Measurements from ENCODE around the gene HAAO. TPM values are rescaled to one million over a fixed set of nuclear protein-coding genes. Genes with fewer than 3 reads are reported as not detected.

The HAAO gene
- total RNA-seq, 3 donors from 2014 or later, result 5.8 to 38.4 (median 9.8) TPM

DNA sequence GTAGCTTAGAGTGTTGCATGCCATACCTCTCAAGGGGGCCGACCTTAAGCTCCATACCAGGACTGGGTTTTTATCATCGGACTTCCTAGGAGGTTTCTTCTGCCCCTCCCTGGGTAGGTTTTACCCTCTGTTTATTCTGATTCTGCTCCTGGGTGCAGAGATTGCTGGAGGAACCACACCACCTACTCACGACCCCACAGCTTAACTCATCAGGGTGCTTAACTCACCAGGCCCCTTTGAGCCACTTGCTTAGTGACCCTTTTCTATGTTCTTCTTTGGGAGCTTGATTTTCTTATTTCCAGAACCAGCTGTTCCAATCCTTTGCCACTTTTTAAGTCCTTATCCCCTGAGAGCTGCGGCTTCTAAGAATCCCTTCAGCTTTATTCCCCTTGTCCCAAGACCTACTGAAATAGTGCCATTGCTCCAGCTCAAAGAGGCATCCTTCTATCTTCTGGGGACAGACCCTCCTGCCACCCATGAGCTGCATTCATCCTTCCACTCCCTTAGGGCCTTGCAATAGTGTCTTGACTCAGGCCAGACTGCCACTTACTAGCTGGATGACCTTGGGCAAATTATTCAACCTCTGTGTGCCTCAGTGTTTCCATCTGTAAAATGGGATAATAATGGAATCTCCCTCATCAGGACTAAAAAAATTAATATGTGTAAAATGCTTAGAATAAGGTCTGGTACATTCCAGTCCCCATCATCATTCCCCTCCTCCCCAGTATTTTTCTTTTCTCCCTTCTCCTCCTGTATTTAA lies 34.2 kb downstream of the HAAO start:
- ATAC-seq (no peak), DNase-seq (no peak)
- intact Hi-C loops (cut with DNase I, micrococcal nuclease), result no loop called here
- Histone ChIP-seq H3K4me1 (ENCODE audit: low read depth) (no peaks in the 10 kb centered on the region), H3K36me3 (ENCODE audit: low read depth) (no peaks in the 10 kb centered on the region), H3K9me3 (no peaks in the 10 kb centered on the region), H3K4me3 (no peak overlapping the region)
- no peak for TF ChIP-seq CTCF (IDR thresholded peaks at IDR 0.05)

- intact Hi-C loops (cut with DNase I, micrococcal nuclease), result no loop called here
- H3K36me3 ChIP-seq (ENCODE audit: low read depth), result no peaks in the 10 kb centered on the region
- H3K4me1 ChIP-seq (ENCODE audit: low read depth), result no peaks in the 10 kb centered on the region
- ATAC-seq (no peak), DNase-seq (peak in 1 of 3 donors; percentile 28)
- H3K4me3 ChIP-seq, result no peak overlapping the region
- no peak for TF ChIP-seq CTCF (IDR thresholded peaks at IDR 0.05)
- H3K9me3 ChIP-seq, result no peaks in the 10 kb centered on the region
Observed at GRCh38 chr2:42756966-42757513, 35.3 kb downstream of the HAAO start.

DNA sequence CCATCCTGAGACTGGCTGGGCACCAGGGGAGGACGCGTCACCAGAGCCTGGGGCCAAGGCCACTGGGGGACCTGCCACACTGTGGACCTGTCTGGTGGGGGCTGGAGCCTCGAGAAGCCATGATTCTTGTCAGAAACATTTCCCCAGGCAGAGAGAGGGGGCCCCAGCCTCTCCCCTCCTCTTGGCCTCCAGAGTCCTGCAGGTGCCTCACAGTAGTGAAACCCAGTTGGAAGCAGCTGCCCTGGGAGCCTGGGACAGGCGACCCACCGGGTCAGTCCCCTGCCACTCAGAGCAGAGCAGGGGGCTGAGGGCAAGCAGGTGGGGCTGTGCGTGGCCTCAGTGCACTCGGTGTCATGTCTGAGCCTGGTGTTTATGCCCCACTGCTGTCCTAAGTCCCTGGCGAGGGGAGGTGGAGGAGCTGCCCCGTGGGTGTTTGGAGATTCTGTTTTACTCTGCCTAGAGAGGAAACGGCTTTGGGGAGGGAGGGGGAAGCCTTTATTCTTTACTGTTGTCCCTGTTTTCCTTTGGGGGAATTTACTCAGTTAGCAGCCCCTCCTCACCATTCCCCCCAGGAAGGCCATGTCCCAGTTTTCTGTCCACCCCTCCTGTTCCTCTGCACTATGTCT lies 36.1 kb downstream of the HAAO start:
- no peak overlapping the region for H3K4me3 ChIP-seq
- ATAC-seq, result no peak
- no peaks in the 10 kb centered on the region for H3K9me3 ChIP-seq
- no peaks in the 10 kb centered on the region for H3K4me1 ChIP-seq (ENCODE audit: low read depth)
- peak in 1 of 3 donors; percentile 30 for DNase-seq
- intact Hi-C loops (cut with DNase I, micrococcal nuclease), result no loop called here
- no peaks in the 10 kb centered on the region for H3K36me3 ChIP-seq (ENCODE audit: low read depth)
- TF ChIP-seq CTCF (IDR thresholded peaks at IDR 0.05), result no peak

DNA sequence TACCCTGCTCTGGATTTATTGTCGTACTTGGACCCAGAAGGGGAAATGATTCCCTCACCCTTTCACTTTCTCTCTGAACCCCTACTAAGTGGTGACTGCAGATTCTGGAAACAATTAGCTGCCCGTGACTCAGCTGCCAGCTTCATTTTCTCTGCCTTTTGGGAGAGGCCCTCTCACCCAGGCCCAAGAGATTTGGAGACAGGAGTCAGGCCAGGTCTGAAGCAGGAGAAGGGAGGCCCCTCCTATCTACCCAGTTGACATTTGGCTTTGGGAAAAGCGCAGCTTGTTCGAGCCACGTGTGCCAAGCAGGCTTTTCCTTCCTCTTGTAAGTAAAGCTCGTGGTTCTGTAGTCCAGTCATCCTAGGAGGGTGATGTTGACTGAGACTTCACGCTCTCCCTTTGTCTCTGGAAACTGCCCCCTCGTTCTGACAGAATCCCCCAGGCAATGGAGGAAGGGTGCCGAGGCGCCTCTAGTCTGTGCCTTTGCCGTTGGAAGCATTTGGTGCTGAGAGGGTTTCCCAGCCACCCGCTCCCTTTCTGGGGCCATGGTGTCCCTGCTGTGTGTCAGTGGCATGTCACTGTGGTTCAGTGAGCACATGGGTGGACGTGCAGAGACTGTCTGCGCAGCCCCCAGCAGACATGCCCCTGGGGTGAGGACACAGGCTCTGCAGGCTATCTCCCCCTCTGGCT lies 37.0 kb downstream of the HAAO start:
- ATAC-seq (no peak), DNase-seq (peak in 1 of 3 donors; percentile 38)
- H3K4me3 ChIP-seq, result no peak overlapping the region
- no peaks in the 10 kb centered on the region for H3K4me1 ChIP-seq (ENCODE audit: low read depth)
- no peaks in the 10 kb centered on the region for H3K36me3 ChIP-seq (ENCODE audit: low read depth)
- TF ChIP-seq CTCF (IDR thresholded peaks at IDR 0.05), result no peak
- intact Hi-C loops (cut with DNase I, micrococcal nuclease), result no loop called here
- H3K9me3 ChIP-seq, result no peaks in the 10 kb centered on the region

DNA sequence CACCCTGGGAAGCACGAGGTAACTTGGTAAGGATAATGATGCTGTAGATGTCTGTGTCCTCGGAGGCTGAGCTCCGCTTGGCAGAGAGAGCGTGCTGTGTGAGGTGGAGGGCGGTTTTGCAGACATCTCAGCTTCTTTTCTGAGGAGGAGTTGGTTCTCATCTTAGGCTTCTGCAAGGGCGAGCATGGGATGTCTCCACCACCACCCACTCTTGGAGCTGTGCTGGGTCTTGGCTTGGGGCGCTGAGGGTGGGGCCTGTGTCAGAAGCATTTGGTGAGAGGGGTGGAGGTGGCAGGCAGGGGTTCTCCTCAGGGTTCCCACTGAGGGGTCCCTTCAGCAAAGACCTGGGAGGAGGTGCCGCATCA lies 37.6 kb downstream of the HAAO start:
- Histone ChIP-seq H3K4me1 (ENCODE audit: low read depth) (no peaks in the 10 kb centered on the region), H3K36me3 (ENCODE audit: low read depth) (no peaks in the 10 kb centered on the region), H3K9me3 (no peaks in the 10 kb centered on the region), H3K4me3 (no peak overlapping the region)
- no peak for TF ChIP-seq CTCF (IDR thresholded peaks at IDR 0.05)
- intact Hi-C loops (cut with DNase I, micrococcal nuclease), result no loop called here
- peak in 1 of 3 donors; percentile 36 for DNase-seq
- ATAC-seq, result no peak

Data from mucosa of descending colon (tissue), 3 donors.